Measurements from ENCODE around the gene FAM204A.

Gene FAM204A

GRCh38 chr10:118307220-118307619 is 34.9 kb downstream of the FAM204A start:
- no peak for DNase-seq (ENCODE audit: low spot score)
- TF ChIP-seq, protein P1, sequence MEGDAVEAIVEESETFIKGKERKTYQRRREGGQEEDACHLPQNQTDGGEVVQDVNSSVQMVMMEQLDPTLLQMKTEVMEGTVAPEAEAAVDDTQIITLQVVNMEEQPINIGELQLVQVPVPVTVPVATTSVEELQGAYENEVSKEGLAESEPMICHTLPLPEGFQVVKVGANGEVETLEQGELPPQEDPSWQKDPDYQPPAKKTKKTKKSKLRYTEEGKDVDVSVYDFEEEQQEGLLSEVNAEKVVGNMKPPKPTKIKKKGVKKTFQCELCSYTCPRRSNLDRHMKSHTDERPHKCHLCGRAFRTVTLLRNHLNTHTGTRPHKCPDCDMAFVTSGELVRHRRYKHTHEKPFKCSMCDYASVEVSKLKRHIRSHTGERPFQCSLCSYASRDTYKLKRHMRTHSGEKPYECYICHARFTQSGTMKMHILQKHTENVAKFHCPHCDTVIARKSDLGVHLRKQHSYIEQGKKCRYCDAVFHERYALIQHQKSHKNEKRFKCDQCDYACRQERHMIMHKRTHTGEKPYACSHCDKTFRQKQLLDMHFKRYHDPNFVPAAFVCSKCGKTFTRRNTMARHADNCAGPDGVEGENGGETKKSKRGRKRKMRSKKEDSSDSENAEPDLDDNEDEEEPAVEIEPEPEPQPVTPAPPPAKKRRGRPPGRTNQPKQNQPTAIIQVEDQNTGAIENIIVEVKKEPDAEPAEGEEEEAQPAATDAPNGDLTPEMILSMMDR (IDR thresholded peaks at IDR 0.05; ENCODE audit: extremely low read depth, insufficient read depth, missing control alignments), result no peak
- in situ Hi-C loops (cut with MboI; ENCODE audit: low pct_unique_long_range_greater_than_20kb, low sequenced_read_pairs, unreplicated experiment), result no loop called here

- no peak for DNase-seq (ENCODE audit: low spot score)
- TF ChIP-seq, protein P1 (IDR thresholded peaks at IDR 0.05; ENCODE audit: extremely low read depth, insufficient read depth, missing control alignments), result no peak
- in situ Hi-C loops (cut with MboI; ENCODE audit: low pct_unique_long_range_greater_than_20kb, low sequenced_read_pairs, unreplicated experiment), result no loop called here
Measured at GRCh38 chr10:118305730-118306129, 36.4 kb downstream of the FAM204A start.

- DNase-seq (ENCODE audit: low spot score), result no peak
- TF ChIP-seq, protein P1 (IDR thresholded peaks at IDR 0.05; ENCODE audit: extremely low read depth, insufficient read depth, missing control alignments), result no peak
- in situ Hi-C loops (cut with MboI; ENCODE audit: low pct_unique_long_range_greater_than_20kb, low sequenced_read_pairs, unreplicated experiment), result no loop called here
Measured at GRCh38 chr10:118304521-118304920, 37.6 kb downstream of the FAM204A start.

- TF ChIP-seq, protein P1 (IDR thresholded peaks at IDR 0.05; ENCODE audit: extremely low read depth, insufficient read depth, missing control alignments), result no peak
- in situ Hi-C loops (cut with MboI; ENCODE audit: low pct_unique_long_range_greater_than_20kb, low sequenced_read_pairs, unreplicated experiment), result no loop called here
- DNase-seq (ENCODE audit: low spot score), result no peak
Measured at GRCh38 chr10:118301211-118301610, 40.9 kb downstream of the FAM204A start.

GRCh38 chr10:118300320-118300719 is 41.8 kb downstream of the FAM204A start:
- in situ Hi-C loops (cut with MboI; ENCODE audit: low pct_unique_long_range_greater_than_20kb, low sequenced_read_pairs, unreplicated experiment), result no loop called here

GRCh38 chr10:118298787-118299186 is 43.3 kb downstream of the FAM204A start:
- in situ Hi-C loops (cut with MboI; ENCODE audit: low pct_unique_long_range_greater_than_20kb, low sequenced_read_pairs, unreplicated experiment), result no loop called here
- TF ChIP-seq, protein P1 (IDR thresholded peaks at IDR 0.05; ENCODE audit: extremely low read depth, insufficient read depth, missing control alignments), result no peak
- DNase-seq (ENCODE audit: low spot score), result no peak

More at GRCh38 chr10:118300320-118300719, 41.8 kb downstream of the FAM204A start:
- TF ChIP-seq, protein P1 (IDR thresholded peaks at IDR 0.05; ENCODE audit: extremely low read depth, insufficient read depth, missing control alignments), result no peak
- no peak for DNase-seq (ENCODE audit: low spot score)

GRCh38 chr10:118291122-118291521 is 51.0 kb downstream of the FAM204A start:
- DNase-seq (ENCODE audit: low spot score), result no peak
- TF ChIP-seq, protein P1 (IDR thresholded peaks at IDR 0.05; ENCODE audit: extremely low read depth, insufficient read depth, missing control alignments), result no peak
- in situ Hi-C loops (cut with MboI; ENCODE audit: low pct_unique_long_range_greater_than_20kb, low sequenced_read_pairs, unreplicated experiment), result no loop called here
